BJ (cell line): Measurements from ENCODE around the gene PAM16. TPM values are rescaled to one million over a fixed set of nuclear protein-coding genes. Genes with fewer than 3 reads are reported as not detected.

Source experiments
- CTCF ChIA-PET: fragments of 350-600 bp; formaldehyde crosslinking; extraction: SDS; loops from one replicate; lab custom pipeline; 2021; ENCODE audit warnings: antibody characterized with exemption, inconsistent platforms; lab: Yijun Ruan, JAX
- POLR2A ChIA-PET: fragments of 300-600 bp; sonication (Branson Sonifier 250); formaldehyde crosslinking; extraction: SDS; loops from one replicate; lab custom pipeline; 2021; ENCODE audit warnings: antibody characterized with exemption; lab: Charles Lee
- DNase-seq: peaks from one replicate; pipeline ENCODE4 v3.0.0-alpha.2; 2011; ENCODE audit warnings: low read depth
- H3K27me3 ChIP-seq: 2 replicates; pipeline ENCODE4 v1.6.0; 2011; ENCODE audit warnings: low read length; ENCODE audit not compliant: control insufficient read depth, insufficient read depth
- H3K36me3 ChIP-seq: 2 replicates; pipeline ENCODE4 v1.5.1; 2011; ENCODE audit warnings: low read length; ENCODE audit not compliant: control insufficient read depth, insufficient read depth
- H3K4me3 ChIP-seq: 2 replicates; pipeline ENCODE4 v1.5.1; 2011; ENCODE audit warnings: low read depth, mild to moderate bottlenecking, control low read depth, low read length
- CTCF ChIP-seq: IDR thresholded peaks from 2 replicates; pipeline ENCODE4 v1.5.1; 2011; ENCODE audit warnings: low read depth, mild to moderate bottlenecking, control low read depth, inconsistent platforms, low read length, moderate library complexity; ENCODE audit not compliant: insufficient read depth
- polyA plus RNA-seq: library from polyadenylated mRNA; depleted of rRNA; stranded (reverse); fragments of >200 nt; gene quantifications from 2 replicates; pipeline ENCODE4 v1.2.3, GENCODE V29; 2011

PAM16 gene
- polyA plus RNA-seq, 1 experiment, result 44.2 TPM

GRCh38 chr16:4385789-4386450 lies 34.8 kb upstream of the PAM16 start:
- H3K27me3 ChIP-seq, result no peaks in the 10 kb centered on the region
- H3K4me3 ChIP-seq, result no peak overlapping the region
- DNase-seq, result no peak
- H3K36me3 ChIP-seq, result peaks cover 30% of the 10 kb centered on the region
- ChIA-PET CTCF (interaction anchor here (0.6 to 10.3 kb wide), 5 partner anchors 11 to 248 kb away, joined by 3 to 120 read pairs (median 3); no protein-coding TSS in a partner anchor), POLR2A (interaction anchor here (1.3 kb wide), 1 partner anchor 9 kb away, joined by 3 read pairs; no protein-coding TSS in a partner anchor)
- TF ChIP-seq CTCF, result no peak

GRCh38 chr16:4385066-4385788 lies 34.1 kb upstream of the PAM16 start:
- peaks cover 36% of the 10 kb centered on the region for H3K36me3 ChIP-seq
- no peaks in the 10 kb centered on the region for H3K27me3 ChIP-seq
- DNase-seq, result no peak
- no peak overlapping the region for H3K4me3 ChIP-seq
- ChIA-PET POLR2A (no interaction called here), CTCF (interaction anchor here (0.6 to 8.1 kb wide), 3 partner anchors 17 to 247 kb away, joined by 3 to 48 read pairs (median 3); no protein-coding TSS in a partner anchor)
- no peak for TF ChIP-seq CTCF

- no peak for TF ChIP-seq CTCF
- ChIA-PET CTCF (interaction anchor here (8.1 kb wide), 1 partner anchor 18 kb away, joined by 48 read pairs; no protein-coding TSS in a partner anchor), POLR2A (no interaction called here)
- no peak for DNase-seq
- no peaks in the 10 kb centered on the region for H3K27me3 ChIP-seq
- peaks cover 34% of the 10 kb centered on the region for H3K36me3 ChIP-seq
- H3K4me3 ChIP-seq, result no peak overlapping the region
Observed at GRCh38 chr16:4384509-4384942, 33.4 kb upstream of the PAM16 start.

GRCh38 chr16:4383591-4384444 lies 32.7 kb upstream of the PAM16 start:
- no peak for DNase-seq
- H3K4me3 ChIP-seq, result no peak overlapping the region
- POLR2A ChIA-PET, result no interaction called here
- CTCF ChIA-PET, result interaction anchor here (8.1 kb wide), 1 partner anchor 19 kb away, joined by 48 read pairs; no protein-coding TSS in a partner anchor
- TF ChIP-seq CTCF, result no peak
- H3K36me3 ChIP-seq, result peaks cover 40% of the 10 kb centered on the region
- H3K27me3 ChIP-seq, result no peaks in the 10 kb centered on the region
